ENCODE results near the gene DPP7.

DPP7 gene

GRCh38 chr9:137085920-137086530 lies 28.5 kb downstream of the DPP7 start:
- peak; percentile 80 for DNase-seq

- no peak for DNase-seq
These were observed 30.0 kb downstream of the DPP7 start for GRCh38 chr9:137084526-137084925.

- peak; percentile 95 for DNase-seq
These were observed 31.0 kb downstream of the DPP7 start for GRCh38 chr9:137083394-137084004.

GRCh38 chr9:137082925-137083290 lies 31.6 kb downstream of the DPP7 start:
- DNase-seq, result no peak

- DNase-seq, result no peak
These were observed 32.2 kb downstream of the DPP7 start for GRCh38 chr9:137082222-137082924.

GRCh38 chr9:137080260-137081122 lies 34.0 kb downstream of the DPP7 start:
- DNase-seq, result peak; percentile 41

- DNase-seq, result no peak
These were observed 35.1 kb downstream of the DPP7 start for GRCh38 chr9:137079401-137079787.

GRCh38 chr9:137078701-137079400 lies 35.7 kb downstream of the DPP7 start:
- peak; percentile 73 for DNase-seq

GRCh38 chr9:137077758-137078693 lies 36.5 kb downstream of the DPP7 start:
- no peak for DNase-seq

GRCh38 chr9:137077010-137077747 lies 37.4 kb downstream of the DPP7 start, which contains the start of gene UAP1L1:
UAP1L1 (plus strand) TSS chr9:137077517; CDS start chr9:137077533, 16 bp downstream.
- DNase-seq, result peak; percentile 69

- no peak for DNase-seq
These were observed 37.9 kb downstream of the DPP7 start for GRCh38 chr9:137076636-137077009.

- no peak for DNase-seq
These were observed 39.2 kb downstream of the DPP7 start for GRCh38 chr9:137075275-137075775.

GRCh38 chr9:137074657-137075274 lies 39.8 kb downstream of the DPP7 start:
- no peak for DNase-seq

GRCh38 chr9:137073992-137074399 lies 40.5 kb downstream of the DPP7 start:
- DNase-seq, result no peak

- no peak for DNase-seq
These were observed 43.3 kb downstream of the DPP7 start for GRCh38 chr9:137071282-137071681.

GRCh38 chr9:137070906-137071275 lies 43.6 kb downstream of the DPP7 start:
- DNase-seq, result no peak

- peak; percentile 96 for DNase-seq
These were observed 44.2 kb downstream of the DPP7 start, which contains the start of gene SAPCD2 for GRCh38 chr9:137070201-137070905. SAPCD2 (minus strand) TSS chr9:137070557; CDS start chr9:137070460, 97 bp downstream.

- DNase-seq, result no peak
These were observed 44.9 kb downstream of the DPP7 start for GRCh38 chr9:137069508-137070091.

All from islet precursor cell (in vitro differentiated cells).